Measurements from ENCODE around the gene RIC3. TPM values are rescaled to one million over a fixed set of nuclear protein-coding genes. Genes with fewer than 3 reads are reported as not detected.

The RIC3 gene
- total RNA-seq, 1 experiment from 2014 or later: not detected

- no peaks in the 10 kb centered on the region for H3K4me1 ChIP-seq (ENCODE audit: control insufficient read depth in 1 of 2, insufficient read depth in 2 of 2, low read length in 2 of 2)
- no peaks in the 10 kb centered on the region for H3K36me3 ChIP-seq (ENCODE audit: control insufficient read depth in 1 of 2, insufficient read depth in 2 of 2, low read length in 2 of 2)
- H3K79me2 ChIP-seq (ENCODE audit: insufficient read depth, low read length): no peaks in the 10 kb centered on the region
- no peaks in the 10 kb centered on the region for H3K9me3 ChIP-seq (ENCODE audit: control insufficient read depth in 1 of 2, insufficient read depth in 1 of 2, low read depth in 1 of 2, low read length in 2 of 2)
- RAD21 ChIA-PET (ENCODE audit: low non-redundant PET in 1 of 2, low total read pairs in 2 of 2, uncharacterized antibody in 2 of 2, unreplicated experiment in 2 of 2): no interaction called here
- TF ChIP-seq JUND (IDR thresholded peaks at IDR 0.05) (no peak), TCF7L2 (IDR thresholded peaks at IDR 0.05; ENCODE audit: borderline replicate concordance, extremely low read depth, insufficient read depth, insufficient read length) (no peak), CEBPB (IDR thresholded peaks at IDR 0.05; ENCODE audit: low read depth) (no peak), SIN3A (IDR thresholded peaks at IDR 0.05; ENCODE audit: low read depth) (no peak), SP1 (IDR thresholded peaks at IDR 0.05; ENCODE audit: low read depth) (no peak), FOSL1 (IDR thresholded peaks at IDR 0.05; ENCODE audit: low read depth) (no peak), ATF3 (IDR thresholded peaks at IDR 0.05) (no peak)
- POLR2A ChIA-PET: no interaction called here
- H3K9me2 ChIP-seq (ENCODE audit: insufficient read depth): no peaks in the 10 kb centered on the region; the same call in 1 of the 2 replicates
- H2AFZ ChIP-seq (ENCODE audit: low read depth, low read length, poor library complexity, severe bottlenecking): no peak overlapping the region
- no peak overlapping the region for H3K27ac ChIP-seq (ENCODE audit: low read depth, low read length)
- H3K4me3 ChIP-seq (replicated peaks in 1 of 2; ENCODE audit: low read depth in 1 of 2, low read length in 2 of 2): no peak overlapping the region
- H3K27me3 ChIP-seq (ENCODE audit: insufficient read depth, low read length): peaks cover 18% of the 10 kb centered on the region
- no peak for ATAC-seq
- intact Hi-C loops (cut with micrococcal nuclease): no loop called here
- CTCF ChIA-PET: interaction anchor here (1.8 kb wide), 1 partner anchor 9 kb away, joined by 11 read pairs; no protein-coding TSS in a partner anchor
- H3K4me2 ChIP-seq (ENCODE audit: low read length): no peak overlapping the region
- no peak for DNase-seq (ENCODE audit: low read depth, low spot score)
- H3K9ac ChIP-seq (ENCODE audit: low read length): no peak overlapping the region
- no TSS peak for BruUV-seq (replicated peaks)
- no peaks in the 10 kb centered on the region for H4K20me1 ChIP-seq (ENCODE audit: insufficient read depth)
Observed at GRCh38 chr11:8107642-8108041, 61.2 kb downstream of the RIC3 start.

DNA sequence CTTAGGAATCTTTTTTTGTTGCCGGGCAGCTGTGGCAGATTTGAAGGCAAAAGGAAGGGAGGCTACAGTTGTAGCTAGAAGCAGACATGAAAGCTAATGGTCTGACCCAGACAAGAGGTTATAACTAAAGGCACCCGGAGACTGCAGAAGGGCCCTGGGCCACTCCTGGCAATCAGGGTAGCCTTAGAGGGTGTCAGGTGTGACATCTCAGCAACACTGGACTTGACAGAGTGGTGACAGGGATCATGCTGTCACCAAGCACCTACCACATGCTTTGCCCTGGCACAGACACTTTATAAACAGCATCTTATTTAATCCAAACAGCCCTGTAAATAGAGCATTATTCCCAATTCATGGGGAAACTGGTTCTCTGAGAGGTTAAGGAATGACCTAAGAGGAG lies 62.1 kb downstream of the RIC3 start:
- H4K20me1 ChIP-seq (ENCODE audit: insufficient read depth): no peaks in the 10 kb centered on the region
- H3K27me3 ChIP-seq (ENCODE audit: insufficient read depth, low read length): peaks cover 18% of the 10 kb centered on the region
- BruUV-seq (replicated peaks): no TSS peak
- intact Hi-C loops (cut with micrococcal nuclease): no loop called here
- H3K79me2 ChIP-seq (ENCODE audit: insufficient read depth, low read length): no peaks in the 10 kb centered on the region
- no peak overlapping the region for H2AFZ ChIP-seq (ENCODE audit: low read depth, low read length, poor library complexity, severe bottlenecking)
- H3K27ac ChIP-seq (ENCODE audit: low read depth, low read length): no peak overlapping the region
- no peak overlapping the region for H3K4me2 ChIP-seq (ENCODE audit: low read length)
- H3K4me3 ChIP-seq (replicated peaks in 1 of 2; ENCODE audit: low read depth in 1 of 2, low read length in 2 of 2): no peak overlapping the region
- ChIA-PET CTCF (no interaction called here), POLR2A (no interaction called here), RAD21 (ENCODE audit: low non-redundant PET in 1 of 2, low total read pairs in 2 of 2, uncharacterized antibody in 2 of 2, unreplicated experiment in 2 of 2) (no interaction called here)
- no peaks in the 10 kb centered on the region for H3K9me3 ChIP-seq (ENCODE audit: control insufficient read depth in 1 of 2, insufficient read depth in 1 of 2, low read depth in 1 of 2, low read length in 2 of 2)
- no peaks in the 10 kb centered on the region for H3K4me1 ChIP-seq (ENCODE audit: control insufficient read depth in 1 of 2, insufficient read depth in 2 of 2, low read length in 2 of 2)
- ATAC-seq (no peak), DNase-seq (ENCODE audit: low read depth, low spot score) (no peak)
- no peak overlapping the region for H3K9ac ChIP-seq (ENCODE audit: low read length)
- TF ChIP-seq, protein P1, sequence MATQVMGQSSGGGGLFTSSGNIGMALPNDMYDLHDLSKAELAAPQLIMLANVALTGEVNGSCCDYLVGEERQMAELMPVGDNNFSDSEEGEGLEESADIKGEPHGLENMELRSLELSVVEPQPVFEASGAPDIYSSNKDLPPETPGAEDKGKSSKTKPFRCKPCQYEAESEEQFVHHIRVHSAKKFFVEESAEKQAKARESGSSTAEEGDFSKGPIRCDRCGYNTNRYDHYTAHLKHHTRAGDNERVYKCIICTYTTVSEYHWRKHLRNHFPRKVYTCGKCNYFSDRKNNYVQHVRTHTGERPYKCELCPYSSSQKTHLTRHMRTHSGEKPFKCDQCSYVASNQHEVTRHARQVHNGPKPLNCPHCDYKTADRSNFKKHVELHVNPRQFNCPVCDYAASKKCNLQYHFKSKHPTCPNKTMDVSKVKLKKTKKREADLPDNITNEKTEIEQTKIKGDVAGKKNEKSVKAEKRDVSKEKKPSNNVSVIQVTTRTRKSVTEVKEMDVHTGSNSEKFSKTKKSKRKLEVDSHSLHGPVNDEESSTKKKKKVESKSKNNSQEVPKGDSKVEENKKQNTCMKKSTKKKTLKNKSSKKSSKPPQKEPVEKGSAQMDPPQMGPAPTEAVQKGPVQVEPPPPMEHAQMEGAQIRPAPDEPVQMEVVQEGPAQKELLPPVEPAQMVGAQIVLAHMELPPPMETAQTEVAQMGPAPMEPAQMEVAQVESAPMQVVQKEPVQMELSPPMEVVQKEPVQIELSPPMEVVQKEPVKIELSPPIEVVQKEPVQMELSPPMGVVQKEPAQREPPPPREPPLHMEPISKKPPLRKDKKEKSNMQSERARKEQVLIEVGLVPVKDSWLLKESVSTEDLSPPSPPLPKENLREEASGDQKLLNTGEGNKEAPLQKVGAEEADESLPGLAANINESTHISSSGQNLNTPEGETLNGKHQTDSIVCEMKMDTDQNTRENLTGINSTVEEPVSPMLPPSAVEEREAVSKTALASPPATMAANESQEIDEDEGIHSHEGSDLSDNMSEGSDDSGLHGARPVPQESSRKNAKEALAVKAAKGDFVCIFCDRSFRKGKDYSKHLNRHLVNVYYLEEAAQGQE (IDR thresholded peaks at IDR 0.05; ENCODE audit: low read depth): no peak
- no peak for TF ChIP-seq CEBPB (IDR thresholded peaks at IDR 0.05; ENCODE audit: low read depth)
- TF ChIP-seq FOSL1 (IDR thresholded peaks at IDR 0.05; ENCODE audit: low read depth): no peak
- no peak for TF ChIP-seq SP1 (IDR thresholded peaks at IDR 0.05; ENCODE audit: low read depth)
- no peak for TF ChIP-seq EZH2 (IDR thresholded peaks at IDR 0.05)
- H3K36me3 ChIP-seq (ENCODE audit: control insufficient read depth in 1 of 2, insufficient read depth in 2 of 2, low read length in 2 of 2): no peaks in the 10 kb centered on the region
- H3K9me2 ChIP-seq (ENCODE audit: insufficient read depth): no peaks in the 10 kb centered on the region
